Activated CD4-positive, alpha-beta T cell treated with anti-CD3 and anti-CD28 coated beads, Interleukin-2, amount 10 ng/mL, durations not matched to agents 7 days and 5 days (primary cell): ENCODE results near the gene MRI1. TPM values are rescaled to one million over a fixed set of nuclear protein-coding genes. Genes with fewer than 3 reads are reported as not detected.
"Not testable (repeated sequence)": the region's sequence is repeated elsewhere in the genome, so short reads cannot be mapped to it uniquely, and the experiment has no call there.

ENCODE experiments used
- CTCF ChIA-PET: fragments of 350-600 bp; sonication (Branson Sonifier 250); formaldehyde crosslinking; loops from one replicate; lab custom pipeline; 2021; ENCODE audit warnings: antibody characterized with exemption; lab: Charles Lee
- POLR2A ChIA-PET: fragments of 350-600 bp; sonication (Branson Sonifier 250); formaldehyde crosslinking; loops from one replicate; lab custom pipeline; 2021; ENCODE audit warnings: antibody characterized with exemption; lab: Charles Lee
- DNase-seq: peaks from one replicate; pipeline ENCODE4 v3.0.0-alpha.2; 2020
- H3K27ac Mint-ChIP-seq: one replicate; pipeline ENCODE4 v1.8.0; 2021; ENCODE audit warnings: mild to moderate bottlenecking, moderate library complexity, mixed read lengths
- H3K27me3 Mint-ChIP-seq: one replicate; pipeline ENCODE4 v1.8.0; 2021; ENCODE audit warnings: mixed read lengths
- H3K36me3 Mint-ChIP-seq: one replicate; pipeline ENCODE4 v1.8.0; 2021; ENCODE audit warnings: low read depth, mixed read lengths
- H3K4me1 Mint-ChIP-seq: one replicate; pipeline ENCODE4 v1.8.0; 2021; ENCODE audit warnings: mixed read lengths
- H3K4me3 Mint-ChIP-seq: one replicate; pipeline ENCODE4 v1.8.0; 2021; ENCODE audit warnings: mild to moderate bottlenecking, moderate library complexity, mixed read lengths
- H3K9me3 Mint-ChIP-seq: one replicate; pipeline ENCODE4 v1.8.0; 2021; ENCODE audit warnings: mixed read lengths
- total RNA-seq, 2 experiments: library from RNA; stranded (reverse); gene quantifications; one replicate each; pipeline ENCODE4 v1.2.3, GENCODE V29; 2021

Gene MRI1
- total RNA-seq, 2 experiments from 2014 or later = 46.2 to 46.6 TPM

- Mint-ChIP-seq H3K36me3 (no peaks in the 10 kb centered on the region), H3K4me1 (peaks cover 2% of the 10 kb centered on the region), H3K27me3 (no peaks in the 10 kb centered on the region), H3K4me3 (no peak overlapping the region), H3K9me3 (no peaks in the 10 kb centered on the region), H3K27ac (no peak overlapping the region)
- DNase-seq = no peak
- POLR2A ChIA-PET = no interaction called here
- CTCF ChIA-PET = interaction anchor here (1.2 to 1.3 kb wide), 2 partner anchors 18 to 120 kb away, joined by 3 to 6 read pairs; no protein-coding TSS in a partner anchor
Measured at GRCh38 chr19:13741893-13742292, 22.4 kb upstream of the MRI1 start.

- ChIA-PET POLR2A (no interaction called here), CTCF (interaction anchor here (1.3 kb wide), 1 partner anchor 17 kb away, joined by 6 read pairs; no protein-coding TSS in a partner anchor)
- H3K27ac Mint-ChIP-seq = no peak overlapping the region
- H3K4me1 Mint-ChIP-seq = peaks cover 8% of the 10 kb centered on the region
- no peaks in the 10 kb centered on the region for H3K9me3 Mint-ChIP-seq
- no peak overlapping the region for H3K4me3 Mint-ChIP-seq
- H3K36me3 Mint-ChIP-seq = no peaks in the 10 kb centered on the region
- no peaks in the 10 kb centered on the region for H3K27me3 Mint-ChIP-seq
- DNase-seq = no peak
Measured at GRCh38 chr19:13742756-13743155, 21.6 kb upstream of the MRI1 start.

- CTCF ChIA-PET = interaction anchor here (0.8 to 1.8 kb wide), 2 partner anchors 19 to 117 kb away, joined by 3 to 6 read pairs; no protein-coding TSS in a partner anchor
Measured at GRCh38 chr19:13744174-13744573, 20.1 kb upstream of the MRI1 start.

GRCh38 chr19:13747098-13747453, 17.2 kb upstream of the MRI1 start:
- peaks cover 32% of the 10 kb centered on the region for H3K4me1 Mint-ChIP-seq
- peaks cover 6% of the 10 kb centered on the region for H3K36me3 Mint-ChIP-seq
- DNase-seq = no peak
- H3K27ac Mint-ChIP-seq = peak overlapping the region; percentile 94
- ChIA-PET POLR2A (no interaction called here), CTCF (interaction anchor here (0.8 to 1.8 kb wide), 5 partner anchors 16 to 115 kb away, joined by 3 to 7 read pairs (median 4); no protein-coding TSS in a partner anchor)
- H3K9me3 Mint-ChIP-seq = no peaks in the 10 kb centered on the region
- H3K4me3 Mint-ChIP-seq = peak overlapping the region; percentile 88
- H3K27me3 Mint-ChIP-seq = no peaks in the 10 kb centered on the region

More at GRCh38 chr19:13744174-13744573, 20.1 kb upstream of the MRI1 start:
- Mint-ChIP-seq H3K36me3 (no peaks in the 10 kb centered on the region), H3K4me1 (peaks cover 20% of the 10 kb centered on the region), H3K27me3 (no peaks in the 10 kb centered on the region), H3K27ac (no peak overlapping the region), H3K4me3 (no peak overlapping the region), H3K9me3 (no peaks in the 10 kb centered on the region)
- POLR2A ChIA-PET = no interaction called here
- no peak for DNase-seq

- Mint-ChIP-seq H3K27me3 (no peaks in the 10 kb centered on the region), H3K4me1 (peaks cover 32% of the 10 kb centered on the region), H3K9me3 (no peaks in the 10 kb centered on the region), H3K27ac (peak overlapping the region; percentile 94), H3K4me3 (peak overlapping the region; percentile 88), H3K36me3 (peaks cover 8% of the 10 kb centered on the region)
- POLR2A ChIA-PET = no interaction called here
- DNase-seq = peak; percentile 19
- CTCF ChIA-PET = interaction anchor here (1.2 to 1.8 kb wide), 6 partner anchors 16 to 114 kb away, joined by 3 to 7 read pairs (median 4); partner anchors contain the start of gene MRI1
Measured at GRCh38 chr19:13748169-13748828, 16.0 kb upstream of the MRI1 start.

GRCh38 chr19:13751436-13751835, 12.9 kb upstream of the MRI1 start:
- CTCF ChIA-PET = interaction anchor here (0.5 to 1.7 kb wide), 2 partner anchors 111 to 113 kb away, joined by 4 read pairs; no protein-coding TSS in a partner anchor
- no peak for DNase-seq
- Mint-ChIP-seq H3K27me3 (no peaks in the 10 kb centered on the region), H3K4me1 (peaks cover 34% of the 10 kb centered on the region), H3K4me3 (no peak overlapping the region), H3K9me3 (no peaks in the 10 kb centered on the region), H3K27ac (no peak overlapping the region), H3K36me3 (peaks cover 22% of the 10 kb centered on the region)
- POLR2A ChIA-PET = no interaction called here

- DNase-seq, H3K27ac Mint-ChIP-seq, POLR2A ChIA-PET, H3K9me3 Mint-ChIP-seq, H3K27me3 Mint-ChIP-seq, H3K4me3 Mint-ChIP-seq: not testable (repeated sequence)
- H3K36me3 Mint-ChIP-seq = peaks cover 39% of the 10 kb centered on the region
- CTCF ChIA-PET = interaction anchor here (0.7 kb wide), 1 partner anchor 375 kb away, joined by 3 read pairs; no protein-coding TSS in a partner anchor
- peaks cover 20% of the 10 kb centered on the region for H3K4me1 Mint-ChIP-seq
Measured at GRCh38 chr19:13753622-13754021, 10.7 kb upstream of the MRI1 start.

GRCh38 chr19:13756210-13756609, 8.1 kb upstream of the MRI1 start:
- no peaks in the 10 kb centered on the region for H3K27me3 Mint-ChIP-seq
- ChIA-PET CTCF (interaction anchor here (0.6 to 1.1 kb wide), 2 partner anchors 36 to 106 kb away, joined by 3 to 4 read pairs; no protein-coding TSS in a partner anchor), POLR2A (no interaction called here)
- DNase-seq = no peak
- no peaks in the 10 kb centered on the region for H3K9me3 Mint-ChIP-seq
- H3K27ac Mint-ChIP-seq = no peak overlapping the region
- H3K4me3 Mint-ChIP-seq = no peak overlapping the region
- H3K36me3 Mint-ChIP-seq = peaks cover 38% of the 10 kb centered on the region
- H3K4me1 Mint-ChIP-seq = peaks cover 5% of the 10 kb centered on the region

- H3K27ac Mint-ChIP-seq = no peak overlapping the region
- POLR2A ChIA-PET = no interaction called here
- peaks cover 5% of the 10 kb centered on the region for H3K4me1 Mint-ChIP-seq
- no peak overlapping the region for H3K4me3 Mint-ChIP-seq
- DNase-seq = no peak
- peaks cover 39% of the 10 kb centered on the region for H3K36me3 Mint-ChIP-seq
- no peaks in the 10 kb centered on the region for H3K27me3 Mint-ChIP-seq
- H3K9me3 Mint-ChIP-seq = no peaks in the 10 kb centered on the region
- CTCF ChIA-PET = interaction anchor here (0.6 kb wide), 1 partner anchor 699 kb away, joined by 3 read pairs; no protein-coding TSS in a partner anchor
Measured at GRCh38 chr19:13757805-13758772, 6.2 kb upstream of the MRI1 start.

- ChIA-PET CTCF (no interaction called here), POLR2A (no interaction called here)
- Mint-ChIP-seq H3K4me1 (peaks cover 8% of the 10 kb centered on the region), H3K27me3 (no peaks in the 10 kb centered on the region), H3K27ac (no peak overlapping the region), H3K9me3 (no peaks in the 10 kb centered on the region), H3K36me3 (peaks cover 42% of the 10 kb centered on the region), H3K4me3 (no peak overlapping the region)
- no peak for DNase-seq
Measured at GRCh38 chr19:13758795-13759194, 5.5 kb upstream of the MRI1 start.

- no peaks in the 10 kb centered on the region for H3K9me3 Mint-ChIP-seq
- peaks cover 21% of the 10 kb centered on the region for H3K4me1 Mint-ChIP-seq
- H3K27ac Mint-ChIP-seq = no peak overlapping the region
- no peak for DNase-seq
- POLR2A ChIA-PET = no interaction called here
- no peaks in the 10 kb centered on the region for H3K27me3 Mint-ChIP-seq
- CTCF ChIA-PET = no interaction called here
- peaks cover 32% of the 10 kb centered on the region for H3K36me3 Mint-ChIP-seq
- H3K4me3 Mint-ChIP-seq = no peak overlapping the region
Measured at GRCh38 chr19:13761423-13761822, 2.9 kb upstream of the MRI1 start.

GRCh38 chr19:13762635-13763235, 1.6 kb upstream of the MRI1 start:
- POLR2A ChIA-PET = no interaction called here

More at GRCh38 chr19:13762635-13763235, 1.6 kb upstream of the MRI1 start:
- DNase-seq = no peak
- no peak overlapping the region for H3K27ac Mint-ChIP-seq
- H3K9me3 Mint-ChIP-seq = no peaks in the 10 kb centered on the region
- peaks cover 23% of the 10 kb centered on the region for H3K4me1 Mint-ChIP-seq
- H3K27me3 Mint-ChIP-seq = no peaks in the 10 kb centered on the region
- peaks cover 23% of the 10 kb centered on the region for H3K36me3 Mint-ChIP-seq
- H3K4me3 Mint-ChIP-seq = no peak overlapping the region
- CTCF ChIA-PET = interaction anchor here (0.6 to 1.2 kb wide), 2 partner anchors 141 to 374 kb away, joined by 3 read pairs; no protein-coding TSS in a partner anchor
